Calu3 (cell line): ENCODE results near the gene PXT1. TPM values are rescaled to one million over a fixed set of nuclear protein-coding genes. Genes with fewer than 3 reads are reported as not detected.
A peak's percentile ranks its signal among the peaks of the same experiment; 100 is the strongest.

Source experiments
- BruUV-seq: library from RNA; stranded (reverse); fragments of 400-500 nt; replicated peaks from 2 replicates; lab custom pipeline; 2021; lab: Mats Ljungman, UMichigan
- CTCF ChIA-PET: fragments of 300-600 bp; sonication (Branson Sonifier 250); formaldehyde crosslinking; loops from one replicate; lab custom pipeline; 2022; ENCODE audit warnings: antibody characterized with exemption; lab: Charles Lee
- DNase-seq: peaks from one replicate; pipeline ENCODE4 v3.0.0; 2022
- H3K27ac Mint-ChIP-seq: one replicate; pipeline ENCODE4 v1.8.0; 2022; ENCODE audit warnings: mixed read lengths; ENCODE audit not compliant: unreplicated experiment
- H3K27me3 Mint-ChIP-seq: one replicate; pipeline ENCODE4 v1.8.0; 2022; ENCODE audit warnings: mixed read lengths; ENCODE audit not compliant: unreplicated experiment
- H3K36me3 Mint-ChIP-seq: one replicate; pipeline ENCODE4 v1.8.0; 2022; ENCODE audit warnings: mild to moderate bottlenecking, moderate library complexity, mixed read lengths; ENCODE audit not compliant: insufficient read depth, unreplicated experiment
- H3K4me1 Mint-ChIP-seq: one replicate; pipeline ENCODE4 v1.8.0; 2022; ENCODE audit warnings: mild to moderate bottlenecking, low read depth, mixed read lengths; ENCODE audit not compliant: unreplicated experiment
- H3K4me3 Mint-ChIP-seq: one replicate; pipeline ENCODE4 v1.8.0; 2022; ENCODE audit warnings: mild to moderate bottlenecking, low read depth, moderate library complexity, mixed read lengths; ENCODE audit not compliant: unreplicated experiment
- H3K9me3 Mint-ChIP-seq: one replicate; pipeline ENCODE4 v1.8.0; 2022; ENCODE audit warnings: low read depth, mixed read lengths; ENCODE audit not compliant: unreplicated experiment
- intact Hi-C: fragments of 100-400 bp; cut with micrococcal nuclease; formaldehyde crosslinking; loops from one replicate; pipeline ENCODE4 v1.10.0; 2022; ENCODE audit not compliant: unreplicated experiment
- total RNA-seq: library from RNA; stranded (reverse); gene quantifications from 2 replicates; pipeline ENCODE4 v1.2.3, GENCODE V29; 2022
- TF ChIP-seq, protein P1 (sequence below): fragments of 200-600 bp; IDR thresholded peaks from one replicate; pipeline ENCODE4 v1.8.0; 2022; ENCODE audit warnings: antibody characterized with exemption; ENCODE audit not compliant: unreplicated experiment

PXT1 gene
- total RNA-seq, 1 experiment from 2014 or later: 0.21 TPM

DNA sequence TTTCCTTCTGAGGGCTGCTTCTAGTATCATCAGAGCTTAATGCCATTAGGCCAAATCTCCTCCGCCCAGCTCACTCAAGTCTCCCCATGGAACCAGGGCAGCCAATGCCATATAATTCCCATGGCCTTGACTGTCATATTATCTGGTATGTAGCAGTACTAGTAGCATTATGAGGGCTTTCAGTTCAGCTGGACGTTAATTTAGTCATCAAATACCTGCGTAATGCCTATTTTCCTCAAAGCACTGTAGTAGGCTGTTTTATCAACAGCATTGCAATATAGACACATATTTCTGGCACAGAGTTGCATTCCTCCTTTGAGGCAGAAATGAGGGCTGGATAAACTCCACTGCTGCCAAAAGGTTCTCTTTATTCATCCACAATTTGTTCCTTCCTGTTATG, 1.8 kb upstream of the PXT1 start:
- H3K4me1 Mint-ChIP-seq: peaks cover 32% of the 10 kb centered on the region
- TF ChIP-seq, protein P1, sequence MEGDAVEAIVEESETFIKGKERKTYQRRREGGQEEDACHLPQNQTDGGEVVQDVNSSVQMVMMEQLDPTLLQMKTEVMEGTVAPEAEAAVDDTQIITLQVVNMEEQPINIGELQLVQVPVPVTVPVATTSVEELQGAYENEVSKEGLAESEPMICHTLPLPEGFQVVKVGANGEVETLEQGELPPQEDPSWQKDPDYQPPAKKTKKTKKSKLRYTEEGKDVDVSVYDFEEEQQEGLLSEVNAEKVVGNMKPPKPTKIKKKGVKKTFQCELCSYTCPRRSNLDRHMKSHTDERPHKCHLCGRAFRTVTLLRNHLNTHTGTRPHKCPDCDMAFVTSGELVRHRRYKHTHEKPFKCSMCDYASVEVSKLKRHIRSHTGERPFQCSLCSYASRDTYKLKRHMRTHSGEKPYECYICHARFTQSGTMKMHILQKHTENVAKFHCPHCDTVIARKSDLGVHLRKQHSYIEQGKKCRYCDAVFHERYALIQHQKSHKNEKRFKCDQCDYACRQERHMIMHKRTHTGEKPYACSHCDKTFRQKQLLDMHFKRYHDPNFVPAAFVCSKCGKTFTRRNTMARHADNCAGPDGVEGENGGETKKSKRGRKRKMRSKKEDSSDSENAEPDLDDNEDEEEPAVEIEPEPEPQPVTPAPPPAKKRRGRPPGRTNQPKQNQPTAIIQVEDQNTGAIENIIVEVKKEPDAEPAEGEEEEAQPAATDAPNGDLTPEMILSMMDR: no peak
- no peak for DNase-seq
- peak overlapping the region; percentile 95 for H3K4me3 Mint-ChIP-seq
- BruUV-seq: no TSS peak
- no peaks in the 10 kb centered on the region for H3K27me3 Mint-ChIP-seq
- peak overlapping the region; percentile 95 for H3K27ac Mint-ChIP-seq
- no peaks in the 10 kb centered on the region for H3K9me3 Mint-ChIP-seq
- CTCF ChIA-PET: interaction anchor here (1.1 to 2.1 kb wide), 2 partner anchors 21 to 58 kb away, joined by 3 to 11 read pairs; no protein-coding TSS in a partner anchor
- H3K36me3 Mint-ChIP-seq: peaks cover 38% of the 10 kb centered on the region
- intact Hi-C loops: loop anchor here (5.0 kb wide), 1 partner anchor 148 kb away; the partner anchor contains the start of gene SRSF3

DNA sequence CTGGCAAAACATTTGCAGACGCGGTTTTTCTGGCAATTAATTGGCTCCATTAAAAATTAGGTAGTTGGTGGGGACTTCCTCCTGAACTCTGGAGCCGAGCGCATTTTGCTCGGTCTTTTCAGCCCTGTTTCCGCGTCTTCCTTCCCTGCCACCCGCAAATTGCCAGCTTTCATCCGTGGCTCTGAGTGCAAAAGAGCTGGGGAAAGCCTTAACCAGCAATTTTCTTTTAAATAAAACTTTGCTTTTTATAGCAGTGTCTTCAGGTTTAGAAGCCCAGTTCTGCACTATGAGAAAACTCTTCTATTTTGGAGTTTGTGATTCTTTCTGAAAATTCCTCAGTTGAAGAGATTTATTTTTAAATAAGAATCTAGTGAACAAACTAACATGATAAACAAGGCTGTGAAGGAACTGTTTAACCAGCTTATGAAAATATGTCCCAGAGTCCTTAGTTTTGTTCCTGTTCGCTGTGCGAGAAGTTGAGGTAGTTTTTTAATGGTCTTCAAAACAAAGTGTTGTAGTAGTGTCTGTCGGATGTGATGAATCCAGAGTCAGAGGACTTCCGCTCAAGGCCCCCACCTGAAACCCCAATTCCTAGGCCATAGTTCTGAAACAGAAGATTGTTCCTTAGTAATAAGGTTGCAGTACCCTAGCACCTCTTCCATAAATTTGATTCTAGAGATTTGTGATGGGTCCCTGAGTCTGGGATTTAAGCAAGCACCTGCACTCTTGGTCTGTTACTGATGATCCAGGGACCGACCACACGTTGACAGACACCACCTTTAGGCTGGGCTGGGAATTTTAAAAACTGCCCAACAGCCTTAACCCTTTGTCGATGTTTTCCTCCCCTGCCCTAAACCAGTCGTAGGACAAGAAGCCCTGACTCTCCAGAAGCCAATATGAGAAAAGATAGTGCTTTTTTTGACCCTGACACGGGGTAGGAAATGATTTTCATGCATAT, 1.1 kb upstream of the PXT1 start:
- Mint-ChIP-seq H3K27ac (peak overlapping the region; percentile 95), H3K36me3 (peaks cover 37% of the 10 kb centered on the region), H3K4me3 (peak overlapping the region; percentile 95), H3K4me1 (peaks cover 32% of the 10 kb centered on the region), H3K27me3 (no peaks in the 10 kb centered on the region), H3K9me3 (no peaks in the 10 kb centered on the region)
- TF ChIP-seq, protein P1: peak; percentile 55
- CTCF ChIA-PET: interaction anchor here (1.1 to 2.1 kb wide), 2 partner anchors 20 to 57 kb away, joined by 3 to 11 read pairs; no protein-coding TSS in a partner anchor
- BruUV-seq: TSS peak; percentile 66
- DNase-seq: peak; percentile 35
- intact Hi-C loops: loop anchor here (5.0 kb wide), 1 partner anchor 149 kb away; the partner anchor contains the start of gene SRSF3

DNA sequence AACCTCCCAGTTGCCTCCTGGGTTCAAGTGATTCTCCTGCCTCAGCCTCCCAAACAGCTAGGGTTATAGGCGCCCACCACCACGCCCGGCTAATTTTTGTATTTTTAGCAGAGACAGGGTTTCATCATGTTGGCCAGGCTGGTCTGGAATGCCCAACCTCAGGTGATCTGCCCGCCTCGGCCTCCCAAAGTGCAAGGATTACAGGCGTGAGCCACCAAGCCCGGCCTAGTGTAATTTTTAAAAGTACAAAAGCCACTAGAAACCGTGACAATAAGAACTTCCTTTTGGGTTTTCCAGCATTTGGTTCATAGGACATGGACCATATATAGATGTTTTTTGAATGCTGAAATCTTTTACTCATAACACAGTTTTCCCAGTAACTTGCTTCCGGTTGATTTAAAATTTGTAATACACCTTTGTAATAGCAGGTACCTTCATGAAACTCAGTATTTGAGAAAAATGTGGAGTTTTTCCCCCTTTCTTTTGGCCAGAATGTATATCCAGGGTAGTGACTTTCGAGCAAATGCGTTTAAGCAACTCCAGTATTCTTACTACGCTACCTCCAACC, 467 bp downstream of the PXT1 start:
- Mint-ChIP-seq H3K27me3 (no peaks in the 10 kb centered on the region), H3K36me3 (peaks cover 37% of the 10 kb centered on the region), H3K27ac (peak overlapping the region; percentile 95), H3K9me3 (no peaks in the 10 kb centered on the region), H3K4me3 (peak overlapping the region; percentile 95), H3K4me1 (peaks cover 32% of the 10 kb centered on the region)
- CTCF ChIA-PET: interaction anchor here (0.8 to 1.4 kb wide), 3 partner anchors 19 to 137 kb away, joined by 3 to 5 read pairs (median 3); no protein-coding TSS in a partner anchor
- TF ChIP-seq, protein P1: no peak
- TSS peak; percentile 97 for BruUV-seq
- peak; percentile 10 for DNase-seq
- intact Hi-C loops: loop anchor here (5.0 kb wide), 1 partner anchor 150 kb away; the partner anchor contains the start of gene SRSF3

DNA sequence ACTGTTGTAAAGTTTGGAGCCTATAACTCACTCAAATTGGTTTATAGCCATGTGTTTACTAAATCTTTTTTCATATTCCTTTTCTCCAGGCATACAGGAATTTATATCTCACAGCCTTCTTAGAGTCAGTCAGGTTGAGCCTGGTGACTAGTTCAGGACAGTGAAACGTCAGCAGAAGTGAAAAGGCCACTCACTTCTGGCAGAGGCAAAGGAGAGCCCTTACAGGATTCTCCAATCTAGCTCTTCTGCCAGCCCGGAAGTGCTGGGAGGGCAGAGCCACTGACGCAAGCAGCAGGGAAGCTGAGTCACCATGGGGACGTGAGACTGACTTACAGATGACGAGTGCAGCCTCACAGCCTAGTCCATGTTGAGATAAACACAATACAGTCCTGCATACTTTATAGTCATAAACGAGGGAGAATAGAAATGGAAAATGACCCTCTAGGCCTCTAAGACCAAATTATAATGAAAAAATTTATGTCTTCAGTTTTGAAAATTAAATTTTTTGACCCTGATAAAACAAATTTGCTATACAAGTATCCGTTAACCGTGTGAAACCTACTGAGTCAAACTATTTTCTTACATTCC, 1.3 kb downstream of the PXT1 start:
- H3K4me3 Mint-ChIP-seq: peak overlapping the region; percentile 44

More for the DNA sequence above, 1.3 kb downstream of the PXT1 start:
- Mint-ChIP-seq H3K36me3 (peaks cover 37% of the 10 kb centered on the region), H3K27me3 (no peaks in the 10 kb centered on the region), H3K4me1 (peaks cover 32% of the 10 kb centered on the region), H3K9me3 (no peaks in the 10 kb centered on the region), H3K27ac (peak overlapping the region; percentile 95)
- peak; percentile 92 for DNase-seq
- TF ChIP-seq, protein P1: no peak
- no TSS peak for BruUV-seq
- intact Hi-C loops: loop anchor here (5.0 kb wide), 1 partner anchor 151 kb away; the partner anchor contains the start of gene SRSF3
- CTCF ChIA-PET: interaction anchor here (0.6 to 1.4 kb wide), 4 partner anchors 18 to 138 kb away, joined by 3 to 5 read pairs (median 3); no protein-coding TSS in a partner anchor
